Common myeloid progenitor, CD34-positive (primary cell): ENCODE results near the gene TRAPPC10.

Experiments used
- CTCF ChIA-PET: fragments of 350-600 bp; sonication (Branson Sonifier 250); formaldehyde crosslinking; loops from one replicate; lab custom pipeline; 2021; ENCODE audit warnings: antibody characterized with exemption; lab: Charles Lee
- POLR2A ChIA-PET: fragments of 350-600 bp; sonication (Branson Sonifier 250); formaldehyde crosslinking; loops from one replicate; lab custom pipeline; 2021; ENCODE audit warnings: antibody characterized with exemption; lab: Charles Lee
- DNase-seq, 3 donors: peaks; one replicate each; pipeline versions ENCODE4 v3.0.0 to v3.0.0-alpha.2; 2013
- H3K27ac ChIP-seq, 2 experiments: 1 replicate in 1 of 2; 2 replicates in 1 of 2; pipeline ENCODE4 v1.7.0; 2013; ENCODE audit warnings: inconsistent platforms in 2 of 2, low read length in 2 of 2, mild to moderate bottlenecking in 2 of 2, low read depth in 1 of 2, moderate library complexity in 1 of 2; ENCODE audit not compliant: severe bottlenecking in 2 of 2, insufficient read depth in 1 of 2, poor library complexity in 1 of 2
- H3K27me3 ChIP-seq, 5 experiments: replicated peaks in 2 of 5; 1 replicate in 3 of 5; 2 replicates in 2 of 5; pipeline versions ENCODE4 v1.6.1 to v1.7.0; 2013; ENCODE audit warnings: low read length in 4 of 5, mild to moderate bottlenecking in 2 of 5, moderate library complexity in 2 of 5, inconsistent platforms in 1 of 5; ENCODE audit not compliant: insufficient read depth in 5 of 5, control insufficient read depth in 4 of 5
- H3K36me3 ChIP-seq, 4 experiments: 1 replicate in 2 of 4; 2 replicates in 2 of 4; pipeline versions ENCODE4 v1.6.1 to v1.7.0; 2013; ENCODE audit warnings: low read length in 3 of 4, control low read depth in 1 of 4, mild to moderate bottlenecking in 1 of 4; ENCODE audit not compliant: control insufficient read depth in 4 of 4, insufficient read depth in 4 of 4
- H3K4me1 ChIP-seq, 4 experiments: 1 replicate in 3 of 4; 2 replicates in 1 of 4; pipeline versions ENCODE4 v1.6.1 to v1.7.1; 2013; ENCODE audit warnings: low read length in 3 of 4, mild to moderate bottlenecking in 3 of 4, control low read depth in 1 of 4, inconsistent platforms in 1 of 4, moderate library complexity in 1 of 4; ENCODE audit not compliant: control insufficient read depth in 4 of 4, insufficient read depth in 4 of 4; ENCODE audit errors: control extremely low read depth in 1 of 4
- H3K4me3 ChIP-seq, 7 experiments: 1 replicate in 4 of 7; 2 replicates in 3 of 7; pipeline versions ENCODE4 v1.5.1 to v1.7.0; 2013; ENCODE audit warnings: mild to moderate bottlenecking in 7 of 7, low read length in 6 of 7, moderate library complexity in 6 of 7, inconsistent platforms in 2 of 7, low read depth in 2 of 7, control low read depth in 1 of 7; ENCODE audit not compliant: insufficient read depth in 4 of 7, control insufficient read depth in 1 of 7; ENCODE audit errors: extremely low read depth in 1 of 7
- H3K9me3 ChIP-seq, 5 experiments: 1 replicate in 4 of 5; 2 replicates in 1 of 5; pipeline versions ENCODE4 v1.6.1 to v1.7.1; 2013; ENCODE audit warnings: low read length in 4 of 5, mild to moderate bottlenecking in 2 of 5, inconsistent platforms in 1 of 5, low read depth in 1 of 5, moderate library complexity in 1 of 5; ENCODE audit not compliant: control insufficient read depth in 4 of 5, insufficient read depth in 2 of 5; ENCODE audit errors: control extremely low read depth in 1 of 5
- WGBS: methylation state at CpG from one replicate; pipeline ENCODE4 v1.1.5; 2013; ENCODE audit not compliant: insufficient coverage; 5-methylcytosine and 5-hydroxymethylcytosine counted together

TRAPPC10 gene

DNA sequence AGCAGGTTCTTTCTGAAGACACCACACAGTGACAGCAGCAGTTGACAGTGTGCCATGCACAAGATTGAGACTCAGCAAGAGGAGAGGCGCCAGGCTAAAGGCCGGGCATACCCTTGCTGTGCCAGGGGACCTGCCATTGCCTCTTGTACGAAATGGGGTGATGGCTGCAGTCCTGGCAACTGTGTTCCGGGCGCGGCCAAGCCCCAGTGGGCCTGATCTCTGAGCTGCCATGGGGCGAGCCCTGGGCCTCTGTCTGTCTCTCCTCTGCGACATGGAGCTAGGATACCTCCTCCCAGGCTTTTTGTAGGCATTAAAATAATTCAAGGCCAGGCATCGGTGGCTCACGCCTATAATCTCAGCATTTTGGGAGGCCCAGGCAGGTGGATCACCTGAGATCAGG, 9.6 kb upstream of the TRAPPC10 start:
- no peak overlapping the region for H3K4me3 ChIP-seq
- no peaks in the 10 kb centered on the region for H3K36me3 ChIP-seq
- H3K27ac ChIP-seq, result no peak overlapping the region
- H3K4me1 ChIP-seq, result no peaks in the 10 kb centered on the region
- H3K9me3 ChIP-seq, result peaks cover 0 to 2% (median 0%) of the 10 kb centered on the region in 5 experiments
- CTCF ChIA-PET, result interaction anchor here (0.7 to 2.2 kb wide), 3 partner anchors 11 to 26 kb away, joined by 3 to 8 read pairs (median 3); no protein-coding TSS in a partner anchor
- WGBS, result 98% methylated on average over 9 of the region's 10 CpGs
- H3K27me3 ChIP-seq, result peaks cover 0 to 3% (median 0%) of the 10 kb centered on the region in 5 experiments
- DNase-seq, result no peak
- POLR2A ChIA-PET, result no interaction called here

DNA sequence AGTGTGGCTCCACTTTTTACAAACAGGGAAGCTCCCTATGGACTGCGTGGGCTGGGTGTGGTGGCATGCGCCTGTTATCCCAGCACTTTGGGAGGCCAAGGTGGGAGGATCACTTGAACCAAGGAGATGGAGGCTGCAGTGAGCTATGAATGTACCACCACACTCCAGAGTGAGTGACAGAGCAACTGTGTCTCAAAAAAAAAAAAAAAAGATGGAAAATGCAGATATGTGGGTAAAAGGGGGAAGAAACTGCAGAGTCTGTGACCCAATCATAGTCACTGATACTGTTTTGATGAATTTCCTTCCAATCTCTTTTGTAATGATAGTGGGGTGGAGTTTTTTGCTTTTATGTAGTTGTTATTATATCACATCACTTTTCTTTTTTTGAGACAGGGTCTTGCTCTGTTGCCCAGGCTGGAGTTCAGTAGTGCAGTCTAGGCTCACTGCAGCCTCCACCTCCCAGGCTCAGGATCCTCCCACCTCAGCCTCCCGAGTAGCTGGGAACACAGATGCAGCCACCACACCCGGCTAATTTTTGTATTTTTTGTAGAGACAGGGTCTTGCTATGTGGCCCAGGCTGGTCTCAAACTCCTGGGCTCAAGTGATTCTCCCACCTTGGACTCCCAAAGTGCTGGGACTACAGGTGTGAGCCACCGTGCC, 8.7 kb upstream of the TRAPPC10 start:
- H3K4me3 ChIP-seq, result no peak overlapping the region
- no peaks in the 10 kb centered on the region for H3K36me3 ChIP-seq
- ChIA-PET CTCF (interaction anchor here (0.9 to 1.3 kb wide), 2 partner anchors 15 to 20 kb away, joined by 3 read pairs; no protein-coding TSS in a partner anchor), POLR2A (no interaction called here)
- WGBS, result 96% methylated on average over 4 of the region's 5 CpGs
- H3K27ac ChIP-seq, result no peak overlapping the region
- H3K9me3 ChIP-seq, result no peaks in the 10 kb centered on the region
- peak in 1 of 3 donors; percentile 19 for DNase-seq
- no peaks in the 10 kb centered on the region for H3K4me1 ChIP-seq
- H3K27me3 ChIP-seq, result peaks cover 0 to 3% (median 0%) of the 10 kb centered on the region in 5 experiments

DNA sequence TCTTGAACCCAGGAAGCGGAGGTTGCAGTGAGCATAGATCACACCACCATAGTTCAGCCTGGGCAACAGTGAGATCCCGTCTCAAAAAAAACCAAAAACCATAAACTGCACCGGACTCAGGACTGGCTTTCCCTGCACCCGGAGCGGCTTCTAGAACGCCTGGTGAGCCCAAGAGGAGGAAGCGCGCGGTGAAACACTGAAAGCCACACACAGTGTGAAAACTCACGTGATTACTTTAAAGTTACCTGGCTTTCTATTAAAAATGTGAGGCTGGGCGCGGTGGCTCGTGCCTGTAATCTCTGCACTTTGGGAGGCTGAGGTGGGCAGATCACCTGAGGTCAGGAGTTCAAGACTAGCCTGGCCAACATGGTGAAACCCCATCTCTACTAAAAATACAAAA, 7.0 kb upstream of the TRAPPC10 start:
- Histone ChIP-seq H3K9me3 (no peaks in the 10 kb centered on the region), H3K36me3 (peaks cover 0 to 5% (median 0%) of the 10 kb centered on the region in 4 experiments), H3K27ac (no peak overlapping the region), H3K27me3 (no peaks in the 10 kb centered on the region), H3K4me3 (no peak overlapping the region), H3K4me1 (peaks cover 0 to under 1% (median 0%) of the 10 kb centered on the region in 4 experiments)
- ChIA-PET CTCF (interaction anchor here (1.3 kb wide), 1 partner anchor 17 kb away, joined by 3 read pairs; no protein-coding TSS in a partner anchor), POLR2A (no interaction called here)
- no peak for DNase-seq
- over 99% methylated on average over 12 of the region's 13 CpGs for WGBS

DNA sequence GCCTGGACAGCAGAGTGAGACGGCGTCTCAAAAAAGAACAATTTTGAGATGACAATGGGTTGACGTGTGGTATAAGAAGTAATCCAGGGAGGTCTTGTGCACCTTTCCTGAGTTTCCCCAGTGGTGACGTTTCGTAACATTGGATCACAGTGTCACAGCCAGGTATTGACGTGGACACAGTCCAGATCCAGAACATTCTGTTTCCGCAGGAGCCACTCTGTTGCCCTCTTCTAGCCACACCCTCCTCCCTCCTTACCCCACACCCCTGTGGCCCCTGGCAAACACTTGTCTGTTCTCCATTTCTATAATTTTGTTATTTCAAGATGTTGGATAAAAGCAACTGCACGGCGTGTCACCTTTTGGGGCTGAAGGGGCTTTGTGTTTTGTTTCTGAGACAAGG, 6.5 kb upstream of the TRAPPC10 start:
- H3K4me3 ChIP-seq, result no peak overlapping the region
- no peak for DNase-seq
- no peak overlapping the region for H3K27ac ChIP-seq
- H3K4me1 ChIP-seq, result peaks cover 0 to 6% (median 3%) of the 10 kb centered on the region in 4 experiments
- H3K27me3 ChIP-seq, result no peaks in the 10 kb centered on the region
- WGBS, result 98% methylated on average over 6 of the region's 9 CpGs
- no peaks in the 10 kb centered on the region for H3K9me3 ChIP-seq
- H3K36me3 ChIP-seq, result peaks cover 0 to 5% (median 0%) of the 10 kb centered on the region in 4 experiments
- POLR2A ChIA-PET, result no interaction called here
- CTCF ChIA-PET, result no interaction called here

DNA sequence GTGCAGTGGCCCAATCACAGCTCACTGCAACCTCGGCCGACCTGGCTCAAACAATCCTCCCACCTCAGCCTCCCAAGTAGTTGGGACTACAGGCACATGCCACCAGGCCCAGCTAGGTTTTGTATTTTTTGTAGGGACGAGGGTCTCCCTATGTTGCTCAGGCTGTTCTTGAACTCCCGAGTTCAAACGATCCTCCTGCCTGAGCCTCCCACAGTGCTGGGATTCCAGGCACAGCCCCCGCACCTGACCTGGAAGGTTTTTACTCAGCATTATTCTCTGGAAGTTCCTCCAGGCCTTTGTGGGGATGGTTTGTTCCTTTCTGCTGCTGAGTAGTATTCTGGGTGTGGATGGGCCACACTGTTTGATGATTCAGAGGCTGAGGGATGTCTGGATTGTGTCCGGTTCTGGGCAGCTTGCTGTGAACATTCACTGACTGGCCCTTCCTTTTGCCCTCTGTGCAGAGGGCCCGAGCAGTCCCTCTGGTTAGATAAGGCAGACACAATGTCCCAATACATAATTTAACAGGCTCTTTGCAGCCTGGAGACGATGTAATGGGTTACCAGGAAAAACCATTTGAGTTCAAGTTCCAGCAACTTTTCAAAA, 6.0 kb upstream of the TRAPPC10 start:
- peaks cover 2 to 11% (median 7%) of the 10 kb centered on the region in 4 experiments for H3K4me1 ChIP-seq
- ChIA-PET POLR2A (no interaction called here), CTCF (no interaction called here)
- no peaks in the 10 kb centered on the region for H3K27me3 ChIP-seq
- H3K27ac ChIP-seq, result no peak overlapping the region
- DNase-seq, result no peak
- H3K36me3 ChIP-seq, result peaks cover 0 to 5% (median 0%) of the 10 kb centered on the region in 4 experiments
- WGBS, result 97% methylated on average over 7 of the region's 9 CpGs
- H3K9me3 ChIP-seq, result no peaks in the 10 kb centered on the region
- no peak overlapping the region for H3K4me3 ChIP-seq

DNA sequence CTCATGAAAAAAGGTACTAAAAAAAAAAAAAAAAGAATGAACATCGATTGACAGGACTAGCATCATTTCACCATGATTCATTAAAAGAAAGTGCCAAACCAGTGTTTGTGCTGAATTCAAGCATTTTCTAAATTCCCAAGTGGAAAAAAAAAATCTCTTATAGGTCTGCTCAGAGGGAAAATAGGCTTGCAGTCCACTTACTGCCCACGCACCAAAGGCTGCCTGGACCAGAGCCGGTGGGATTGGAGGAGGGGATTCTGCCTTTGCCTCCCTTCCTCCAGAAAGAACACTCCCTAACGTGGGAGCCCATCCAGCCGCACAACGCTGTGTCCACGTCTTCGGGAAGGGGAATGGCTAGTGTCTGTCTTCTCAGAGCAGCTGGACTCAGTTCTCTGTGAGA, 5.5 kb upstream of the TRAPPC10 start:
- Histone ChIP-seq H3K27me3 (no peaks in the 10 kb centered on the region), H3K4me1 (peaks cover 5 to 15% (median 9%) of the 10 kb centered on the region in 4 experiments), H3K9me3 (no peaks in the 10 kb centered on the region), H3K36me3 (peaks cover 0 to 5% (median 0%) of the 10 kb centered on the region in 4 experiments), H3K4me3 (no peak overlapping the region), H3K27ac (no peak overlapping the region)
- ChIA-PET POLR2A (no interaction called here), CTCF (no interaction called here)
- no peak for DNase-seq
- 94% methylated on average over 6 of the region's 8 CpGs for WGBS

DNA sequence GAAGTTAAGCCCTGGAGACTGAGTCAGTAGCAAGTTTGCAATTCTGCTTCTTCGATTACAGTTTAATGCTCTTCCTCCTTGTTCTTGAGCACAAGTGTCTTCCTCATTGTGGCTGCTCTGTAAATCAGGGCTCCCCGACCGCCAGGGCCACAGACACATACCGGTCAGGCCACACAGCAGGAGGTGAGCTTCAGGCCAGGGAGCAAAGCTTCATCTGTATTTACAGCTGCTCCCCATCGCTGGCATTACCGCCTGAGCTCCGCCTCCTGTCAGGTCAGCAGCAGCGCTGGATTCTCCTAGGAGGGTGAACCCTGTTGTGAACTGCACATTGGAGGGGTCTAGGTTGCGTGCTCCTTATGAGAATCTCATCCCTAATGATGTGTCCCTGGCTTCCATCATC, 1.7 kb upstream of the TRAPPC10 start:
- 78% methylated on average over 9 of the region's 9 CpGs for WGBS
- peak in 1 of 3 donors; percentile 12 for DNase-seq
- H3K27ac ChIP-seq, result no peak overlapping the region
- H3K4me1 ChIP-seq, result peaks cover 14 to 42% (median 34%) of the 10 kb centered on the region in 4 experiments
- H3K36me3 ChIP-seq, result peaks cover 0 to 5% (median 0%) of the 10 kb centered on the region in 4 experiments
- ChIA-PET CTCF (interaction anchor here (0.8 to 1.7 kb wide), 2 partner anchors 12 to 16 kb away, joined by 3 read pairs; no protein-coding TSS in a partner anchor), POLR2A (no interaction called here)
- H3K4me3 ChIP-seq, result no peak overlapping the region
- H3K9me3 ChIP-seq, result no peaks in the 10 kb centered on the region
- H3K27me3 ChIP-seq, result no peaks in the 10 kb centered on the region
